ENCODE data around the gene ARSG. TPM values are rescaled to one million over a fixed set of nuclear protein-coding genes. Genes with fewer than 3 reads are reported as not detected.

The ARSG gene
- total RNA-seq (2022; extraction: Qiagen RNA extraction), result 1.3 to 2.0 TPM (median 1.5 TPM) in 5 replicates

GRCh38 chr17:68290955-68291835 lies at the start of gene ARSG, which contains the start of gene SLC16A6:
TSS of gene ARSG (plus strand) at chr17:68291495. CDS start at chr17:68307494, 15,999 bp downstream.
TSS of gene SLC16A6 (minus strand) at chr17:68291127. CDS start at chr17:68278320, 12,807 bp downstream.

GRCh38 chr17:68247445-68248198 lies 43.7 kb upstream of the ARSG start, which contains the start of gene AMZ2:
TSS of gene AMZ2 (plus strand) at chr17:68248043. CDS start at chr17:68250188, 2,145 bp downstream.

GRCh38 chr17:68457168-68457538 lies 165.9 kb downstream of the ARSG start, which contains the start of gene WIPI1:
TSS of gene WIPI1 (minus strand) at chr17:68457496. CDS start at chr17:68457421, 75 bp downstream.

Other genes with a start within 250 kb of the ARSG start
- 106 to 122 TPM (median 107 TPM) in 5 replicates for gene AMZ2, start 43.5 kb upstream of the ARSG start, total RNA-seq (2022; extraction: Qiagen RNA extraction)
- 0.29 to 0.49 TPM (median 0.31 TPM) in 5 replicates for gene SLC16A6, start 368 bp upstream of the ARSG start, total RNA-seq (2022; extraction: Qiagen RNA extraction)
- gene WIPI1, start 166.0 kb downstream of the ARSG start, total RNA-seq (2022; extraction: Qiagen RNA extraction), result 10.0 to 12.9 TPM (median 11.1 TPM) in 5 replicates
- 120 to 183 TPM (median 154 TPM) in 5 replicates for gene PRKAR1A, start 220.9 kb downstream of the ARSG start, total RNA-seq (2022; extraction: Qiagen RNA extraction)

All from A549 treated with AZD2906 at 1 μM for 4 hours (cell line).